ENCODE measurements around the gene MAN1A1.

- TF ChIP-seq, protein P1, sequence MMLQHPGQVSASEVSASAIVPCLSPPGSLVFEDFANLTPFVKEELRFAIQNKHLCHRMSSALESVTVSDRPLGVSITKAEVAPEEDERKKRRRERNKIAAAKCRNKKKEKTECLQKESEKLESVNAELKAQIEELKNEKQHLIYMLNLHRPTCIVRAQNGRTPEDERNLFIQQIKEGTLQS (IDR thresholded peaks at IDR 0.05): no peak
- no peak for TF ChIP-seq JUND (IDR thresholded peaks at IDR 0.05)
- no peak for TF ChIP-seq RXRA (IDR thresholded peaks at IDR 0.05)
- TF ChIP-seq CTCF (IDR thresholded peaks at IDR 0.05; ENCODE audit: low read depth, low read length, missing input control): no peak
- TF ChIP-seq TAF1 (conservative IDR thresholded peaks at IDR 0.05): no peak
- no peak for TF ChIP-seq NR2F2 (IDR thresholded peaks at IDR 0.05)
- no peak for TF ChIP-seq EGR1 (IDR thresholded peaks at IDR 0.05; ENCODE audit: low read depth in 2 of 2)
- TF ChIP-seq RAD21 (IDR thresholded peaks at IDR 0.05): no peak
Measured at GRCh38 chr6:119218548-119218947, 131.0 kb downstream of the MAN1A1 start.

All from liver (tissue), 3 donors.